Activated gamma-delta T cell treated with Interleukin-2 at 50 U/mL for 16 hours (primary cell): ENCODE measurements around the gene MLH1.
"Not testable (repeated sequence)": the region's sequence is repeated elsewhere in the genome, so short reads cannot be mapped to it uniquely, and the experiment has no call there.

Experiments used
- DNase-seq: peaks from one replicate; pipeline ENCODE4 v3.0.0-alpha.2; 2020

The MLH1 gene

GRCh38 chr3:37040231-37040630 is 46.9 kb downstream of the MLH1 start:
- no peak for DNase-seq

GRCh38 chr3:37041546-37042195 is 48.4 kb downstream of the MLH1 start:
- DNase-seq, result no peak

- not testable (repeated sequence) for DNase-seq
Measured at GRCh38 chr3:37042712-37043111, 49.4 kb downstream of the MLH1 start.

DNA sequence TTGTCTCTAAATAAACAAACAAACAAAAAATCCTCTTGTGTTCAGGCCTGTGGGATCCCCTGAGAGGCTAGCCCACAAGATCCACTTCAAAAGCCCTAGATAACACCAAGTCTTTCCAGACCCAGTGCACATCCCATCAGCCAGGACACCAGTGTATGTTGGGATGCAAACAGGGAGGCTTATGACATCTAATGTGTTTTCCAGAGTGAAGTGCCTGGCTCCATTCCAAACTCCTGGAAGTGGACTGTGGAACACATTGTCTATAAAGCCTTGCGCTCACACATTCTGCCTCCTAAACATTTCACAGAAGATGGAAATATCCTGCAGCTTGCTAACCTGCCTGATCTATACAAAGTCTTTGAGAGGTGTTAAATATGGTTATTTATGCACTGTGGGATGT is 57.0 kb downstream of the MLH1 start:
- no peak for DNase-seq

GRCh38 chr3:37052860-37053259 is 59.5 kb downstream of the MLH1 start:
- DNase-seq, result no peak

DNA sequence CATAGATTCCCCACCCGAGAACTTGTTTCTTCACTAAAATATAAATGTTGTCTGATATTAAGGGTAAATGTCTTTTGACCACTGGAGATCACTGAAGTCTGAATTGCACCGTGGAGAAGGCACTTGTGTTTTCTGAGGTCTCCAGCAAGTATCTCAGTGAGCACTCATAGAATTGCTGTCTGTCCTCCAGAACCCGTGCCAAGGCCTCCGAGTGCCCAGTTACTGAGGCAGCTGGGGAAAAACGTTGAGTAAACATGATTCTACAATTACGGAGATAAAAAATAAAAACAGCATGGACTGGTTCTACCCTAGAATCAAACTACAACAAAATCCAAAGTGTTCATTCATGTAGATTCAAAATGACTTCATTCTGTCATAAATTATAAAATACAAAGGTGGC is 60.0 kb downstream of the MLH1 start:
- DNase-seq, result no peak

- no peak for DNase-seq
Measured at GRCh38 chr3:37053753-37054152, 60.4 kb downstream of the MLH1 start.

DNA sequence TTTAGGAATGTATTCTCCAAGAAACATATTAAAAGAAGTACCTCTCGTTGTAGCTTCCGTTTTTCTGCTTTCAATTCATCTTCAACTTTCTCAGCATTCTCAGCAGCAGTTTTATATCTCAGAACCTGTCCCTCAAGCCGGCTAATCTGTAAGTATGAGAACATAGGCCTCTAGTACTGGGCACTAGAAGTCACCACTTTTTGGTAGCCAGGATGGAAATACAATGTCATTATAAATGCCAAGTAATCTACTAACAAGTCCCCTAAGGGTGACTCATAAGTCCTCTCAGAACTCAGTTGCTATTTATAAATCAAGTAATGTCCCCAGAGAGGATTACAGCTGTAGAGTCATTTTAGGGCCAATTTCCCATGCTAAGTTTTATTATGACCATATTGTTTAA is 61.1 kb downstream of the MLH1 start:
- no peak for DNase-seq

- DNase-seq, result not testable (repeated sequence)
Measured at GRCh38 chr3:37055077-37055476, 61.8 kb downstream of the MLH1 start.

DNA sequence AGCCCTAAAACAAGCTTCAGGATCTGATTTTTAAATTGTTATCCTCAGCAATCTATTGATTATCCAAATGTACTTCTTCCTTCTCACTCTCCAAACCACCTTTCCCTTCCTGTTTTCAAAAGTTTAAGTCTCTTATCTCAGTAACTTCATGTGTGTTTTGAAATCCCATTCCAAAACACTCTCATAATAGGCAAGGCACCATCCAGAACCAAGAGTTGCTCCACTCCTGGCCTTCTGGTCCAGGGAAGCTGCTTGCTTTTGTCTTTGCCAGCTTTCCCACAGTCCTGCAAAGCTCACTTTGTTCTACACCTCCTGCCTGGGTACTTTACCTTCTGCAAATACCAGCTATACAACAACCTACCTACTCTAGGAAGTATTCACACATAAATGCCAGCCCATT is 63.5 kb downstream of the MLH1 start:
- no peak for DNase-seq

DNA sequence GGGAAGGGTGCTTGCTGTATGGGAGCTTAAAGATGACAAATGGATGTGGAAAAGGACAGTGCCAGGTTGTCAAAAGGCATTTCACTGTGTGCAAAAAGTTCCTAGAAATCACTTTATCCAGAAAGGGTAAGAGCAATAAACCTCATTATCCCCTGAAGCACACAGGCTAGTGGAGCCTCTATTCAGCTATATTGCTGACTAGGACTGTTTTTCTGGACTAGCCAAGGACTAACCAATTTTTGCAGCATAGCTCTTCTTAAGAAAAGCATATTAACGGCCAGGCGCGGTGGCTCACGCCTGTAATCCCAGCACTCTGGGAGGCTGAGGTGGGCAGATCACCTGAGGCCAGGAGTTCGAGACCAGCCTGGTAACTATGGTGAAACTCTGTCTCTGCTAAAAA is 64.8 kb downstream of the MLH1 start:
- DNase-seq, result no peak

- DNase-seq, result no peak
Measured at GRCh38 chr3:37064747-37065146, 71.4 kb downstream of the MLH1 start.

- no peak for DNase-seq
Measured at GRCh38 chr3:37067577-37067976, 74.3 kb downstream of the MLH1 start.

- DNase-seq, result no peak
Measured at GRCh38 chr3:37068031-37068430, 74.7 kb downstream of the MLH1 start.

DNA sequence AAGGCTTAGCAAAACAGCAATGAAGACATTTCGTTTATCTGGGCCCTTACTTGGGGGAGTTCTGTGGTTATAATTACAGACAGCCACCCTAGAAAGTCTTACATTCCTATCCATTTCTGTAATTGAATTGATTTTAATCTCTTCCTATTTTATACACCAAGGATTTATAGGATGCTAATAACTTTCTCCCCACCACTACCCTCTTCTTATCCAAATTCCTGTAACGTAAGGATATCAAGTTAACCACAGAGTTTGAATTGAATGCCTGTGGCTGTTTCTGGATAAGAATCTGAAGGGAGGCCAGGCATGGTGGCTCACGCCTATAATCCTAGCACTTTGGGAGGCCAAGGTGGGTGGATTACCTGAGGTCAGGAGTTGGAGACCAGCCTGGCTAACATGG is 78.6 kb downstream of the MLH1 start:
- DNase-seq, result no peak

DNA sequence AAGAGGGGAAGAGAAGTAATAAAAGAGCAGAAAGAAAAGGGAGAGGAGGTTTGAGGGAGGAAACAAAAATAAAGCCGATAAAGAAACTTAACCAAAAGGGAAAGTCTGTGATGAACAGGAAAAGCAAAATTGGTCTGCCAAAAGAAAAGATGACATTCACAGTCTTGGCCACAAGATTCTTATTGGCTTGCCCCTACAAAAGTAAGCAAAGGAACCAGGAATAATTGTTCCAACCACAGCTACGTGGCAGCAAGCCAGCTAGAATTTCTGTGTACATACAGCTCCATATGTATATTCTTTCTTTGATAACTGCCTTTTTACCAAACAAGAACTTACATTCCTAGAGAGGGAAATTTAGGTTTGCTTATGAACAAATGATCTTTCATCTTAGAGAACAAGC is 79.6 kb downstream of the MLH1 start:
- no peak for DNase-seq

DNA sequence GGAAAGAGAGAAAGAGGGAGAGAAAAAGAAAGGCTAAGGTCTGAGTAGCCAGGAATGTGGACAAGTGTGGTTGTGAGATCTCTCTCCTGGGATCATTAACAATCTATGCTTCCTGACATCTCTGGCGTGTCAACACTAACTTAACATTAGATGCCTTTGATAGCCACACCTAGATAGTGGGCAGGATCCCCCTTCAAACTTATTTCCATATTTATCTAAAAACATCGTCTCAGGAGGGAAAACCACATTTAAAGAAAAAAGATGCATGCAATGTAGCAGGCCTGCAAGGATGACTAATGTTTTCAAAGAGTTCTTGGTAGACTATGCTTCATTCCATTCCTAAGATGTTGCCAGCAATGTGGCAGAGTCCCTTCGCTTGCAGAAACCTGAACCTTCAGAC is 80.9 kb downstream of the MLH1 start:
- no peak for DNase-seq

DNA sequence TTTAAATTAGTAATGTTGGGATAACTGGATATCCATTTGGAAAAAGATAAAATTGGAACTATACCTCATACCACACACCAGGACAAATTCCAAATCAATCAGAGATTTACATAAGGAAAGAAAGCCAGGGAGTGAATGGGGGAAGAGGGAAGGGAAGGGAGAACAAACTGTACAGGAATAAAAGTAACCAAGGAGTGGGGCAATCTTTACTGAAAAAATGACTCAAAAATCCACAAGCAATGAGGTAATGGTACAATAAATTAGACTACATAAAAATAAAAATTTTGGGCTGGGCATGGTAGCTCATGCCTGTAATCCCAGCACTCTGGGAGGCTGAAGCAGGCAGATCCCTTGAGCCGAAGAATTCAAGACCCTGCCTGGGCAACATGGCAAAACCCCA is 82.6 kb downstream of the MLH1 start:
- DNase-seq, result no peak

GRCh38 chr3:37082317-37082716 is 89.0 kb downstream of the MLH1 start:
- DNase-seq, result no peak

GRCh38 chr3:37086918-37087317 is 93.6 kb downstream of the MLH1 start:
- no peak for DNase-seq

DNA sequence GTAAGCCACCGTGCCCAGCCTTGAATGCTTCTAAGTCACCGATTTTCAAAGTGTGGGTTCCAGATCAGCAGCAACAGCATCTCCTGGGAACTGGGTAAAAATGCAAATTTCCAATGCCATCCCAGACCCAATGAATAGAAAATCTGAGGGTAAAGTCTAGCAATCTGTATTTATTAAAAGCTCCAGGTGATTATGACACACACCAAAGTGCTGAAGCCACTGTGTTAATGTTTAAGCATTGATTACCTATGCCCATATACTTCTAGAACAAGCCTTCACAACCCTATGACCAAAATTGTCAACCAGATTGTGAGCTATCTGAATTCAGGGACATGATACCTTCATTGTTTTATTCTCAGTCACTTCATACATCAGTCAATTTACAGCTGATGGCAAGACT is 94.6 kb downstream of the MLH1 start:
- no peak for DNase-seq

GRCh38 chr3:37092484-37092883 is 99.2 kb downstream of the MLH1 start:
- DNase-seq, result no peak

DNA sequence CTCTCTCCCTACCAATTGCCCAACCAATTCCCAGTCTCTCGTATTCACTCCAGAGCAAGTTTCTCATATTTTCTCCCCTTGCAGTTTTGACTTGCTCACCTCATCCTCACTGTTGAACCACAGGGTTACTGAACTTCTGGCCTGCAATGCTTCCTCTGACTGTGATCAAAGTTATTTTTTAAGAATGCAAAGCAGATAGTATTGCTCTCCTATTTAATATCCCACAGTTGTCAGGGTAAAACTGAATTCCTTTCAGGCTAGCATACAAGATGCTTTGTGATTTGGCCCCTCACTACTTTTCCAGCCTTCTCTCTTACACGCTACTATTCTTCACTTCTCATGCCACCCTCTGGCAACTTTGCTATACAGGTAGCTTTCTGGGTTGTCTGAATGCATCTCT is 100.2 kb downstream of the MLH1 start:
- DNase-seq, result no peak

GRCh38 chr3:37094636-37095035 is 101.3 kb downstream of the MLH1 start:
- DNase-seq, result no peak

DNA sequence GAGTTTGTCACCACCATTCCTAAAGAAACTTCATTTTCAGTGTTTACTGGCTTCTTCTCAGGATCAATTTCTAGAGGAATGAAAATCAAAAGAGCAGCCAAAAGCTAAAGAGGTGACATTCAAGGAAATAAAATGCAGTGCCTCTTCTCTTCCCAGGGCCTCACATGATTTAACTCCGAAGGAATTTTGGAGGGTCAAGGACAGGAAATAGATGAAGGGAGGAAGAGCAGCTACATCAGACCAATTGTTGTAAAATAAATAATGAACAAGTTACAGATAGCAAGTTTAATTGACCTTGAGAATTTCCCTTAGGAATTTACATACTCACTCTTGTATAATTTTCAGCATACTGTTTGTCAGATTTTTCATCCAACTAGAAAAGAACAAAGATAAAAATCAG is 103.0 kb downstream of the MLH1 start:
- no peak for DNase-seq

DNA sequence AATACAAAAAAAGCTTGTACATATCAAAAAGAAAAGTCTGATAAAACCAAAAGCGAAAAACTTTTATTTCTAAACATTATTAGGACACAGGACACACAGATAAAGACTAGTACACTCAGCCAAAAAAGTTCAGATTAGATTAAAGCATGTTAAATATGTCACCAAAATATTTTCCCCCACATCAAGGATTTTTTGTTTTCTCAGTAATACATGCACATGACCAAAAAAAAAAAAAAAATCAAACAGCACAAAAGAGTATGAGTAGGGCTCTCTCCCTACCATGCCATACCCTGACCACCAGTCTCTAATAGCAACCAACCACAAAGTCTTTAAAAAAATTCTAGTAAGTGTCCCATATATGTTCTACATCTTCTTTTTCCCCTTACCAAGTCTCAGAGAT is 103.7 kb downstream of the MLH1 start:
- no peak for DNase-seq
